GM12801 (cell line): ENCODE measurements around the gene VWA3B.

Source experiments
- CTCF ChIP-seq: IDR thresholded peaks from one replicate; pipeline ENCODE4 v1.5.1; 2011; ENCODE audit warnings: control low read depth; ENCODE audit not compliant: insufficient read length; ENCODE audit errors: extremely low read depth

VWA3B gene

GRCh38 chr2:98086491-98087446, at the start of gene VWA3B:
Gene VWA3B (plus strand): TSS chr2:98087167. CDS start chr2:98093093, 5,926 bp downstream.
- TF ChIP-seq CTCF: no peak

DNA sequence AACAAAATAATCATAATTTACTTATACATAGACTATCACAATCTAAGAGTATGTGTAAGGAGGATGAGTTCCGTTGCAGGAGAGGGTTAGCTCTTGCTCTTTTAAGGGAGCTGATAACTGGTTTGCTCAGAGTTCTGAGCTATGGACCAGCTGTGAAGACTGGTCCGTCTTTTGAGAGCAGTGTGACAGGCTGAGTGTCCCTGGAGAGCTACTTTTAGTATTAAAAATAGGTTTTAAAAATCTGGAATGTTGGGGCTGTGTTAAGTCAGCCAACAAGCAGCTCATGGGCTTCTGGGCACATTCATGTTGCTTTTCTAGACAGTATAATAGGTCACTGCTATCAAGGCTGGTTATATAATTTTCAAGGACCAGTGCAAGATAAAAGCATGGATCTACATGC, 49.8 kb upstream of the VWA3B start:
- no peak for TF ChIP-seq CTCF

GRCh38 chr2:98037666-98038336, 49.2 kb upstream of the VWA3B start:
- no peak for TF ChIP-seq CTCF

GRCh38 chr2:98039085-98039756, 47.7 kb upstream of the VWA3B start:
- TF ChIP-seq CTCF: no peak

DNA sequence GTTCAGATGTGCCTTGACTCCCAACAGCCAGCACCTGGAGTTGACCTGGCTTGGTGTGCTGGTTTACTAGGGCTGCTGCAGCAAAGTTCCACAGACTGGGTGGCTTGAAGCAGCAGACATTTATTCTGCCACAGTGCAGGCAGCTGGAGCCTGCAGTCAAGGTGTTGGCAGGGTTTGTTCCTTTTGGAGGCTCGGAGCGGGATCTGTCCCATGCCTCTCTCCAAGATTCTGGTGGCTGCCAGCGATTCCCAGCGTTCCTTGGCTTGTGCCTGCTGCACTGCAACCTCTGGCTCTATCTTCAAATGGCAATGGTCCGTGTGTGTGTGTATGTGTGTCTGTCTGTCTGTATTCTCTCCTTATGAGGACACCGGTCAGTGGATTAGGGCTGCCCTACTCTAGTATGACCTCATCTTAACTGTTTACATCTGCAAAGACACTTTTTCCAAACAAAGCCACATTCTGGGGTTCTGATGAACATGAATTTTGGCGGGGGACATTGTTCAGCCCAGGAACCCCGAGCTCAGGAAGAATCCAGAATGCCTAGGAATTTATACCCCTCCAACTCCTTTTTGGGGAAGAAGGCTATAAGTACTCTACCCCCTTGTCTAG, 46.5 kb upstream of the VWA3B start:
- no peak for TF ChIP-seq CTCF

GRCh38 chr2:98043101-98043500, 43.9 kb upstream of the VWA3B start:
- no peak for TF ChIP-seq CTCF

GRCh38 chr2:98050070-98050469, 36.9 kb upstream of the VWA3B start:
- TF ChIP-seq CTCF: no peak
